Measurements from ENCODE around the gene MAN2C1. TPM values are rescaled to one million over a fixed set of nuclear protein-coding genes. Genes with fewer than 3 reads are reported as not detected.
"Not testable (repeated sequence)": the region's sequence is repeated elsewhere in the genome, so short reads cannot be mapped to it uniquely, and the experiment has no call there.

The MAN2C1 gene
- polyA plus RNA-seq, 1 donor, result 105 TPM

DNA sequence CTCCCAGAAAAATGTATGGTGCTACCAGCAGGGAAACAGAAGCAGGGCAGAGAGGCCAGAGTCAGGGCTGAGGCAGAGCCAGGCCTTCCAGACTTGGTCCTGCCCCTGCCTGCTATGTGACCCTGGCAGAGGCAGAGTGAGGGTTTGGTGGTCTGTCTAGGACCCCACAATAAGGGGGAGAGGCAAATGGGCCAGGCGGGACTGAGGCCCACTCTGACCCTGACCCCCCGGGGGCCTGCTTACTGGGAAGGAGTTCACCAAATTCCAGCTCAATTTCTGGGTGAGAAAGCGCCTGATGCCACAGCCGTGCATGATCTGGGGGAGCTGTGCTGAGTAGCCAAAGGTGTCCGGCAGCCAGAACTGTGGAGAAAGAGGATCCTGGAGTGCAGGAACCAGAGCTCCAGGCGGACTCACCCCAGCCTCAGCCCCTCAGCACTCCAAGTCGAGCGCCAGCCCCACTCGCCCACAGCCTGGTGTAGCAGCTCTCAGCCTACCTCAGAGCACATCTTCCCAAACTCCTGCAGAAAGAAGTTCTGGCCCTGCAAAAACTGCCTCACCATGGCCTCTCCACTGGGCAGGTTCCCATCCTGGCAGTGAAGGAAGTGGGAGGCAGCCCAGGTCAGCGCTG is 6.9 kb downstream of the MAN2C1 start:
- DNase-seq (ENCODE audit: low read depth), result no peak

DNA sequence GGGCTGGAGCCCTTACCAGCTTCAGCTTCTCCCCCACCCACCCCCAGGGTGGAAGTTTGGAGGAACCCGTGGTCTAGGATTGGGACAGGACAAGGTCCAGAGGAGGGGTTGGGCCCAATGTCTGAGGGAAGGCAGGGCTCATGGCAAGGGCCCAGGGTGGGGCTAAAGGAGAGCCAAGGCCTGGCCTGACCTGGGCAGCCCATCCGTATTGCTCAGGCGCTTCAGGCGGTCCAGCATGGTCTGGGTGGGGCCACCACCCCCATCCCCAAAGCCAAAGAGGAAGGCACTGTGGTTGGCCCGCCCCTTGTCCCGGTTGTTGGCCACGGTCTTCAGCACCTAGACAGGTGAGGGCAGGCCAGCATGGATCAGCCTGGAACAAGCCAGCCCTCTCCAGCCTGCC is 7.6 kb downstream of the MAN2C1 start:
- no peak for DNase-seq (ENCODE audit: low read depth)

DNA sequence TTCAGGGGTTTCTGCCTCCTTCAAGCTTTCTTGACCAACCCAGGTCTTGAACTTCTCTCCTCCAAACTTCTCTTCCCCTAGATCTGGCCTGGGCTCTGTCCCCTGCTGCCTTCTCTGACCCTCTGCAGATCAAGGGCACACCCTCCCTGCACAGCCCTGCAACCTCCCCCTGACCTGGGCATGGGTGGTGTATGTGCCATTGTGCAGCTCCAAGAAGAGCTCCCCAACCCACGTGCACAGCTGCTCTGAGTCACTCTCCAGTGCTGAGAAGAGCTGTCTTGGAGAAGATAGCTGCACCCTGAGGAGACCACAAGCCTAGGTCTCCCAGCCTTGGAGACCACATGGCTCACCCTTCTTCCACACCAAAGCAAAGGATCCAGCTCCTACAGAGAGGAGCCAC is 8.0 kb downstream of the MAN2C1 start:
- no peak for DNase-seq (ENCODE audit: low read depth)

DNA sequence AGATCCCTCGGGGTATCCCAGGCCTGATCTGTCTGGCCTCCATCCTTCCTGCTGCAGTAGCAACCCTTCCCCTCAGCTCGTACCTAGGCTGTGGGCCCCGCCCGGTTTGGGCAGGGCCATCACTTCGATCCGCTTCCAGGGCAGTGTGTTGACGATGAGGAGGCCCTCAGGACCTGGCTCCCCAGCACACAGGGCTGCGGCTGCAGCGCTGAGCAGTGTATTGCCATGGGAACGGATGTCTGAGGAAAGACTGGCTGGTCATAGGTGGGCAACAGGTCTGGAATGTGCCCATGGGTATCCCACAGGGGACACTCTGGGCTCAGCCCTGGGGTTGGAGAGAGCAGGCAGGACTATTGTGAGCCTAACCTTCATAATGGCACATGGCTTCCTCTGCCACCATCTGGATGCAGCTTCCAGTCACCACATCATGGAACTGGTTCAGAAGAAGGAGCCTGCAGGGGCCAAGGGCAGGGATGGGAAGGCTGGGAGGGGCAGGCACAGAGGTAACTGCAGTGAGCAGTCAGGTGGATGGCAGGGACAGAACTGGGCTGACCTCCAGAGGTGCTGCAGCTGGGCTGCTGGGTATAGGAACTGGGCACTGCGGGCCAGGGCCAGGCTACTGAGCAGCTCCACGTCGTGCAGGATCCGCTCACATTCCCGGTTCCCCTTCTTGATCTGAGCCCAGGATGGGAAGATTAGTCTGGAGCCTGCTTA is 8.7 kb downstream of the MAN2C1 start:
- no peak for DNase-seq (ENCODE audit: low read depth)

DNA sequence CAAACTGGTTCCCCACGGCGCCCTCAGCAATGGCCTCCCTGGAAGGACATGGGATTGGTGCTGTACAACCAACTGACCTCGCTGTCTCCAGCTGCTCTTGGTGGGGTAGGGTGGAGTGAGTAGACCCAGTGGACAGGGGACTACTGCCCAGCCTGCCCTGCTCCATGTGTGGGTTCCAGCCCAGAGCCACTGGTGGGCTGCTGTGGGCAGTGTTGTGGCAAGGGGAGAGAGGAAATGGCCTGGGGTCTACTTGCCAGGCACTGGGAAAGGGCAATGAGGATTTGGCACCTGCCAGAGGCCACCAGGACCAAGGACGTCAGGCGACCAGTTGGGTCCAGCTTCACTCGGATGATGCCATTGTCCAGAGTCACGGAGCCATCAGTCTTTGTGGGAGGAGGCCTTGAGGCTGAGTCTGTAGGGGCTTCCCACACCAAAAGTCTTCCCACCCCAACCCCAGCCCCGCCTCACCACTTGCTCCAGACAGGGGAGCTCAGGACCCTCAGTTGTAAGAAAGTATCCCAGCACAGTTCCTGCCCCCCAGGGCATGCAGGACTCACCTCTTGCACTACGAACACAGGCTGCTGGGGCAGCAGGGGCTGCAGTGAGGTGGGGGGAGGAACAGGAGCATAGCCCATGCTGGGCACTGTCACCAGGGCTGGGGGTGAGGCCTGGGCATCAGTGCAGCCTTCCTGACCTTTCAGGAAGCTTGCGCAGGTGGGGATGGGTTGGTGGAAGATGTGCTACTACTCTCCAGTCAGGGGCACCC is 9.5 kb downstream of the MAN2C1 start:
- DNase-seq (ENCODE audit: low read depth), result no peak

DNA sequence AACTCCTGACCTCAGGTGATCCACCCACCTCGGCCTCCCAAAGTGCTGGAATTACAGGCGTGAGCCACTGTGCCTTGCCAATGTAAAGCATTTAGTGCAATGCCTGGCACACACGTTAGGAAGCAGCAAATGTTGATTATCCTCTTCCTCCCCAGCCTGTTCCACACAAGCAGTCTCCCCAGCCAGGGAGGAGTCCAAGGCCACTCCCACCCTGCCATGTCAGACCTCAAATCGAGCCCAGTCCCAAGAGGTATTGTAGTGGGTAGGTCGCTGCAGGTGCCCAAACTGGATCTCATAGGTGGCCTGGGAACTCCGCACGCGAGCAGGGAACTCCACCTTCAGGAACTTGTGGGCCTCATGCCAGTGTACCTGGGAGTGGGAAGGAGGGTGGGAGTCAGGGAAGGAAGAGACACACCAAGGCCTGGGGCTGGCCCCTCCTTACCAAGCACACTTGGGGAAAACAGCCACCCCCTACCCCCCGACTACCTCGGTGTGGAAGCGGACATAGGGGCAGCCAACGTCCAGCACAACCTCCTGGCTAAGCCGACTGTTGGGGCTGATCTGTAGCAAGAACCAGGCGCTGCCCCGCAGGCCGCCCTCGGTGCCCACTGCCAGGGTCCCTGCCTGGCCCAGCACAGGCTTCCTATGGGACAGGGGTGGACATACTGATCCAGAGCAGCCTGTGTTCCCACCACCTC is 10.3 kb downstream of the MAN2C1 start:
- no peak for DNase-seq (ENCODE audit: low read depth)

DNA sequence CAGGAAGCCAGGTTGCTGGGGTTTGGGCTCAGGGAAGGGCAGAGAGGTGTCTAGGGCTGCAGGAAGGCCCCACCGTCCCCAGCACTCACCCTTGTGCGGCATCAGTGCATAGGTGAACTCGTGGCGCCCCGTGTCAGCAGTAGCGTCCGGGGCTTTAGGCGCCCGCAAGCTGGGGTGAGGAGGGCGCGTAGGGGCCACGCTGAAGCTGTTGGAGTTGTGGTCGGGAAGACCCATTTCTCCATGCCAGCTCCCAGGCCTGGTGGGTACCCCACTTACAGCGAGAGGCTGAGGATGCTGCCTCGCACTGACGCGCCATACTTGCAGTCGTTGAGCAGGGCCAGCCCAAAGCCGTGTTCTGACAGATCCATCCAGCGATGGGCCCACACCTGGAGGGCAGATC is 11.9 kb downstream of the MAN2C1 start:
- DNase-seq (ENCODE audit: low read depth), result no peak

DNA sequence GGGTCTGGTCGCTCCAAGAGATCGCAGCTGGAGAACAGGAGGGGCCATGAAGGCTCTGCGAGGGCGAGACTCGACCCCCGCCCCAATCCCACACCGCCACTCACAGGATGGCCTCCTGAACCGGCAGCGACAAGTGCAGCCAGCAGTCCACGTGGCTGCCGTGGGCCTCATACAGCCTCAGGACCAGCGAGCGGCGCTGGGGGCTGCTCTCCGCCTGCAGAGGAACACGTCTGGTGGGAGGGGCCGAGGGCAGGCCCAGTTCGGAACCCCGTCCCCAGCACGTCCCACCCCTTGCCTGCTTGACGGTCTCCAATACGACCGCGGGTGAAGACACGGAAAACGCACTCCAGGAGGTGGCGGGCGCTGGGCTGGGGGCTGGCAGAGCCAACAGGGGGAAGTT is 12.4 kb downstream of the MAN2C1 start:
- no peak for DNase-seq (ENCODE audit: low read depth)

DNA sequence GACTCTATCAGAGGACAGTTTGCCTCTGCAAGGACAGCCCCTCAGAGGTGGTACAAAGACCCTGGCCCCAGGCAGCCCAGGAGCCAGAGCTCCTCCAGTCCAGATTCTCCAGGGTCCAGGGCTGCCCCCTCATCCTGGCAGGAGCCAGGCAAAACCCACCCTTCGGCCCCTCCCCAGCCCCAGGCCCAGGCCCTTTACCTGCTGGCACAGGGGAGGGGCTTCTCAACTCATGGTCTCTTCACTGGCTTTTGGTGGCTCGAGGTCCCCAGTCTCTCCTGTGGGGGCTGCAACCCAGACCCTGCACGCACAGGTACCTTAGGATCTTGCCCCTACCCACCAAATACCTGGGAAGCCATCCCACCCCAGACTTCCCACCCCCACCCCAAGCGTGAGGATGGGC is 13.0 kb downstream of the MAN2C1 start:
- no peak for DNase-seq (ENCODE audit: low read depth)

DNA sequence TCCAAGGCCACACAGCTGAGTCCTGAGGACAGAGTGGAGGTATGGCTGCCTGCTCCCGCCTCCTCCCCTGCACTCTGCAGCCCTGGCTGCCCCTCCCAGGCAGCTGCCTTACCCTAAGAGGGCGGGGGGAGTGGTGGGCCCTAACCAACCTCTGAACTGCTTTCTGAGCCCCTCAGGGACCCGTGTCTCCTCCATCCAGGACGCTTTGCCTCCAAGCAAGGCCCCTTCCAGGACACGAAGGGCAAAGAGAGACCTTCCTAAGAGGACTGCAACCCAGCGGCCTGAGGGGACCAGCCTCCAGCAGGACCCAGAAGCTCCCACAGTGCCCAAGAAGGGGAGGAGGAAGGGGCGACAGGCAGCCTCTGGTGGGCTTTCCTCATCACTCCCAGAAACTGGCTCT is 14.0 kb downstream of the MAN2C1 start:
- no peak for DNase-seq (ENCODE audit: low read depth)

DNA sequence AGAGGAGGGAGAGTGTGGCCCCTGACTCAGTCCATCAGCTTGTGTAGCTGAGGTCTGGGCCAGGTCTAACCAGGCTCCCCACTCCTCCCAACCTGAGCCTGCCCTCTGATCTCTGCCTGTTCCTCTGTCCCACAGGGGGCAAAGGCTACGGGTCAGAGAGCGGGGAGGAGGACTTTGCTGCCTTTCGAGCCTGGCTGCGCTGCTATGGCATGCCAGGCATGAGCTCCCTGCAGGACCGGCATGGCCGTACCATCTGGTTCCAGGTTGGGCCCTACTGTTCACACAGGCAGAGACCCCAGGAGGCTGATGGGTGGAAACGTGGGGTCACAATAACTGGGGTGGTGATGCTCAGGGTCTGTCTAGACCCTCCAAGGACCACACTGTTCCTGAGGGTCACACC is 14.8 kb downstream of the MAN2C1 start:
- no peak for DNase-seq (ENCODE audit: low read depth)

DNA sequence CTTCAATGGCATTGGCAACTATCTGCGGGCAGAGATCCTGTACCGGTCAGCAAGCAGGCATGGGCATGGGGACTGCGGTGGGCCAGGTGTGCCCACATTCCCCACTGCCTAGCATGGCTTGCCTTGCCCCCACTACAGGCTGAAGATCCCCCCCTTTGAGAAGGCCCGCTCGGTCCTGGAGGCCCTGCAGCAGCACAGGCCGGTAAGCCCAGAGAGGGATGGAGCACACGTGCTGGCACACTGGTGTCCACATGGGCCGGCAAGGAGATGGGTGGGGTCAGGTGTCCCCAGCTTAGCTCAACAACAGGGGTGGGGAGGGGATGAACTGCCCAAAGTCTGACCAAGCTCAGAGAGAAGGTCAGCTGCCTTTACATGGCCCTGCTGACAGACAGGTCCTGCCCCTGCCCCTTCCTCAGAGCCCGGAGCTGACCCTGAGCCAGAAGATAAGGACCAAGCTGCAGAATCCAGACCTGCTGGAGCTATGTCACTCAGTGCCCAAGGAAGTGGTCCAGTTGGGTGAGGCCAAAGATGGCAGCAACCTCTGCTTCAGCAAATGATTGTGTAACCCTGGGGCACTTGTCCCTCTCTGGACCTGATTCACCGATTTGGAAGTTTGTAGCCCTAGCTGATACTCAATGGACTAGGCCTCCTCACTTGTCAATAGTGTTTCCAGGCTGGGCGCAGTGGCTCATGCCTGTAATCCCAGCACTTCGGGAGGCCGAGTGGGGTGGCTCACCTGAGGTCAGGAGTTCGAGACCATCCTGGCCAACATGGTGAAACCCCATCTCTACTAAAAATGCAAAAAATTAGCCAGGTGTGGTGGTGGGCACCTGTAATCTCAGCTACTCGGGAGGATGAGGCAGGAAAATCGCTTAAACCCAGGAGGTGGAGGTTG is 16.0 kb downstream of the MAN2C1 start:
- DNase-seq (ENCODE audit: low read depth), result no peak

DNA sequence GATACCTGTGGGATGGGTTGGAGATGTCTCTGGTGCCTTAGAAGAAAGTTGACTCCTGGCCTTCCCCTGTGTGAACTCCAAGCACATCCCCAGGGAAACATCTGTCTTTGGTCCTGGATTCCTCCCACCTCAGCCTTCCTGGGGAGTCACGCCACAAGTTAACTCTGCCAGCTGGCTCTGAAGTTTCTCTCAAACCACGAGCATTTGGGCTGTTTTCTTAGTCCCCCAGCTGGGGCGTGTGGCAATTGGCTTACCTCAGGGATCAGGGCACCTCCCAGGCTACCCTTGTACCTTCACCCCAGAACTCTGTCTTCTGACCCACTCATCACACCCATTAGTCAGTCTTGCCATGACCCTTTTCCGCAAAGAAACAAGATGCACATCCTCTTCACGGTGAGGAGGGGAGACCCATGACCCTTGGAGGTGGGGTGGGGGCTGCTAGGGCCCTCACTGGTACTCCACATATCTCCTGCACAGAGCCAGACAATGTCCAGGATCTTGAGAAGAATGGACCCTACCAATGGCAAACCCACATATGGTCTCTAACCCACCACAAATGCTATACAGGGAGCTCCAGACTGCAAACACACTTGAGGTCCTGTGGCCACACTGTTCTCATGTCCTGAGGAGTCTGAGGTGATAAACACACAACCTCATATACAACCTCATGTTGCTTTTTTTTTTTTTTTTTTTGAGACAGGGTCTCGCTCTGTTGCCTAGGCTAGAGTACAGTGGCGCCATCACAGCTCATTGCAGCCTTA is 17.6 kb downstream of the MAN2C1 start:
- DNase-seq (ENCODE audit: low read depth), result no peak

DNA sequence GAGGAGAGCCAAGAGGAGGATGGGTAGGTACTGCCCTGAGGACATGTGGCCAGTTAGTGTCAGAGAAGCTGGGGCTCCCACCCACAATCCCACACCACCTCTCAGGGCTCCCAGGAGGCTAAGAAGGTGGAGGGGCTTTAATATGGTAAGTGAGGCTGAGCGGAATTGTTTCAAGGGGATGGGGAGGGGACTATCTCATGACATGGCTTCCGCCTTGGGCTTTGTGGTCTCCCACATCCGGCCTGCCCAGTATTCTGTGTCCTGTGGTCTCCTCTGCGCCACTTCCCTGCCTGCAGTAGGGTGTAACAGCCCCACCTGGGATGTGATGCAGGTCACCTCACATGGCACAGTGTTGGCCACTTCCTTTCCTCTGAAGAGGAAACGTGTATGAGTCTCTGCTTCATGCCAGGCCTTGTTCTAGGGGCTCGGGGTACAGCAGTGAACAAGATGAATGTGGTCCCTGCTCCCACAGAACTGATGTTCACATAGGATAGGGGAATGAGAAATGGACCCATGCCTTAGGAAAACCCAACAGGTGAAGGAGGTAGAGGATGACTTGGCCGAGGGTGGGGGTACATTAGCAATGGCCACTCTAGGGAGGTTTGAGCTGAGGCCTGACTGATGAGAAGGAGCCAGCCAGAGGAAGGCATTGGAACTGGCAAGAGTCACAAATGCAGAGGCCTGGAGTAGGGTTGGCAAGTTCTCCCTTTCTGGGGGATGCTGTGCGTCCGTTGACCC is 18.4 kb downstream of the MAN2C1 start:
- DNase-seq (ENCODE audit: low read depth), result no peak

DNA sequence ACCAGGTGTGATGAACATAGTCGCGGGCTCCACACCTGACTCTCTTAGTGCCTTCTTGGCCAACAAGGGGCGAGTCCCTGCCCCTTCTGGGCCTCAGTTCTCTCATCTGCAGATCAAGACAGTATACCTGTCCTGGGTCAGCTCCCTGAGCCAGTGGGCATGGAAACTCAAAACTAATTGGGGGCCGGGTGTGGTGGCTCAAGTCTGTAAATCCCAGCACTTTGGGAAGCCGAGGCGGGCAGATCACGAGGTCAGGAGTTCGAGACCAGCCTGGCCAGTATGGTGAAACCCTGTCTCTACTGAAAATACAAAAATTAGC is 19.1 kb downstream of the MAN2C1 start:
- not testable (repeated sequence) for DNase-seq (ENCODE audit: low read depth)

DNA sequence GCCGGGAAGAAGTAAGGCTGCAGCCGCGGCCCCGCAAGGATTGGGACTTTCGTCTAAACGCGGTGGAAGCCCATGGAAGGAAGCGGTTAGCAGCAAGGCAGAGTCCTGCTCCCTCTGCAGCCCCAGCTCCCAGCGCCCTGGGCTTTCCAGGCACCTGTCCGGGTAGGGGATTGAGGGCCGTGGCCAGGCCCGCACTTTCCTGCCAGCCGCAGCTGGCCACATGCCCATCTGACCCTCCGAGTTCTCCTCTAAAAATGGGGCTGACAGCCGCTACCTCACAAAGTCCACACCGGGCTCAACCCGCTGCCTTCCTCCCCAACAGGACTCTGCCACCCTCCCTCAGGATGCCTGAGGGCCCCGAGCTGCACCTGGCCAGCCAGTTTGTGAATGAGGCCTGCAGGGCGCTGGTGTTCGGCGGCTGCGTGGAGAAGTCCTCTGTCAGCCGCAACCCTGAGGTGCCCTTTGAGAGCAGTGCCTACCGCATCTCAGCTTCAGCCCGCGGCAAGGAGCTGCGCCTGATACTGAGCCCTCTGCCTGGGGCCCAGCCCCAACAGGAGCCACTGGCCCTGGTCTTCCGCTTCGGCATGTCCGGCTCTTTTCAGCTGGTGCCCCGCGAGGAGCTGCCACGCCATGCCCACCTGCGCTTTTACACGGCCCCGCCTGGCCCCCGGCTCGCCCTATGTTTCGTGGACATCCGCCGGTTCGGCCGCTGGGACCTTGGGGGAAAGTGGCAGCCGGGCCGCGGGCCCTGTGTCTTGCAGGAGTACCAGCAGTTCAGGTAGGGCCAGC is 19.7 kb downstream of the MAN2C1 start:
- DNase-seq (ENCODE audit: low read depth), result no peak

DNA sequence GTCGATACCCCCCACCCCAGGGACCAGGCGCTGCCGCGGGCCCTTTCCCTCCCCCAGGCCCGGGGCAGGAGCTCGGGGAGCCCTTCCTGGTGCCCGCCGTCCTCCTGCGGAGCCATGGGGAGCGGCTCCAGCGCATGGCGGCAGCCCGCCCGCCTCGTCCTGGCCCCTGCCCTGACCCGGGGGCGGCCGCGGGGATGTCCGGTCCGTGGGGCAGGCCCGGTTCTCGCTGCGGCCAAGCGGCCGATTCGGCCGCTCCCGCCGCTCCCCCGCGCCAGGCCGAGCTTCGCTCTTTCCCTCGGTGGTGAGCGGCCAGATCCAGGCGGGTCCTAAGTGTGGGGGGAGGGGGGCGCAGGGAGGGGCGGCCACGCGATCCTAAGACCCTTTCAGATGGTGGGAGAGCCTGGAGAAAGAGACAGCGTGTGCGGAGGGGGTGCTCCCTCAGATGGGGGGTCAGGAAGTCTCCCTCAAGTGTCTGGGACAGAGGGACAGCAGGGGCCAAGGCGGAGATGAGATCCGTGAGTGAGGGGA is 20.3 kb downstream of the MAN2C1 start:
- DNase-seq (ENCODE audit: low read depth), result no peak

DNA sequence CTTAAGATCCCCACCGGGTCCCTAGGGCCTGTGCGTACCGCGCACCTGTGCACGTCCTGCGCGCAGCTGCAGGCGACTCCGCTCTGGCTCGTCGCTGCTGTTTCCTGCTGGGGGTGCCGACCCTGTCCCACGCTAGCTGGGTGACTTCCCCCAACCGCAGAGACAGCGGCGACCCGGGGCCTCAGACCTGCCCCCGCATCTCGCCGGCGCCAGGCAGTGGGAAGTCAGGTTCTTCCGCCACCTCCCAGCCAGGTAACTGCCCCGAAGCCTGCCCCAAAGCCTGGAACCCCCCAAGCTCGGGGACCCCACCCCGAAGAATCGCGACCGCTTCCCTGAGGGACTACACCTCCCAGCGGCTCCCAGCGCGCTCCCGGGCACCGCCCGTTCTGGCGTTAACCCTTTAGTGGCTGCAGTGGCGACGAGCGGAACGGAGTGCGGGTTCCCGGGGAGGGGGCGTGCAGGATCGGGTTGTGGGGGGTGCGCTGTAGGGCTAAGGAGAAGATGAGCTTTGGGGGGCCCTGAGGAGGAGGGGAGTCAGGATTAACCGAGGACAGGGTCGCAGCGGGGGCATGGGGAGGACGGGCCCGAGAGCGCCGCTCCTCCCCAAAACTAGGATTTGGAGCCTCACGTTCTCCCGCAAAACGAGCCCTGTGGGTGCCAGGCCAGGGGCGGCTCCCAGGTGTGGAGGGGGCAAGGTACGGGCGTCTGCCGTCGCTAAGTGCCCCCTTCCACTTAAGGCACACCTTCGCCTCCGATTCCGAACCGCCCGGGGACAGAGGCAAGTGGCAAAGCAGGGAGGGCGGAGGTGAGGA is 21.0 kb downstream of the MAN2C1 start:
- no peak for DNase-seq (ENCODE audit: low read depth)
